IMR-90 (cell line): ENCODE data around the gene FMN1.

Source experiments
- CEBPB ChIP-seq: IDR thresholded peaks from 2 replicates; pipeline ENCODE4 v1.6.1; 2012; ENCODE audit warnings: low read depth, low read length, improper control_type of control experiment
- POLR2A ChIP-seq: IDR thresholded peaks from 2 replicates; pipeline ENCODE4 v1.6.1; 2012; ENCODE audit warnings: mild to moderate bottlenecking, low read depth, low read length
- RFX5 ChIP-seq: IDR thresholded peaks from 2 replicates; pipeline ENCODE4 v1.8.0; 2012; ENCODE audit warnings: low read depth, mild to moderate bottlenecking, low read length, moderate library complexity
- TF ChIP-seq, protein P1 (sequence below): conservative IDR thresholded peaks from 2 replicates; pipeline ENCODE4 v1.5.1; 2012; ENCODE audit warnings: mild to moderate bottlenecking, low read depth, low read length, improper control_type of control experiment
- TF ChIP-seq, protein P2 (sequence below): fragments of 150-350 bp; IDR thresholded peaks from 2 replicates; pipeline ENCODE4 v1.6.1; 2016; ENCODE audit warnings: low read depth, mild to moderate bottlenecking, low read length, moderate library complexity, borderline replicate concordance

DNA sequence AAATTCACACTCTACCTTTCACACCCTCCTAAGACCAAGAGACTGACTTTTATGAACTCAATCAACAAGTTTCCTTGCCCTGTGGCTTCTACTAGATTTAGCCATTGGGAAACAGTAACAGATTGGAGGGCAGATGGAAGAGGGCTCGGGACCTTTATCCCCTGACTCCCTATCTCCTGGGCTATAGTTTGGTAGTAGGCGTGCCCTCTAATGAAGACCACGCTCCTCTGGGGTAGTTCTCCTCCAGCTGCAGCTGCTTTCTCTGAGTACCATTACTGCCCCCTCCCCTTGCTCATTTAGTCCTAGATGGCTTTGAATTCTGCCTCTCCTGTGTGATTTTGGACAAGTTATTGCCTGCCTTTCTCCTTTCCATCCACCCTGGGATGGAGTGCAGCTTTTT is 33.3 kb downstream of the FMN1 start:
- TF ChIP-seq POLR2A (no peak), RFX5 (no peak), CEBPB (no peak)
- TF ChIP-seq, protein P1, sequence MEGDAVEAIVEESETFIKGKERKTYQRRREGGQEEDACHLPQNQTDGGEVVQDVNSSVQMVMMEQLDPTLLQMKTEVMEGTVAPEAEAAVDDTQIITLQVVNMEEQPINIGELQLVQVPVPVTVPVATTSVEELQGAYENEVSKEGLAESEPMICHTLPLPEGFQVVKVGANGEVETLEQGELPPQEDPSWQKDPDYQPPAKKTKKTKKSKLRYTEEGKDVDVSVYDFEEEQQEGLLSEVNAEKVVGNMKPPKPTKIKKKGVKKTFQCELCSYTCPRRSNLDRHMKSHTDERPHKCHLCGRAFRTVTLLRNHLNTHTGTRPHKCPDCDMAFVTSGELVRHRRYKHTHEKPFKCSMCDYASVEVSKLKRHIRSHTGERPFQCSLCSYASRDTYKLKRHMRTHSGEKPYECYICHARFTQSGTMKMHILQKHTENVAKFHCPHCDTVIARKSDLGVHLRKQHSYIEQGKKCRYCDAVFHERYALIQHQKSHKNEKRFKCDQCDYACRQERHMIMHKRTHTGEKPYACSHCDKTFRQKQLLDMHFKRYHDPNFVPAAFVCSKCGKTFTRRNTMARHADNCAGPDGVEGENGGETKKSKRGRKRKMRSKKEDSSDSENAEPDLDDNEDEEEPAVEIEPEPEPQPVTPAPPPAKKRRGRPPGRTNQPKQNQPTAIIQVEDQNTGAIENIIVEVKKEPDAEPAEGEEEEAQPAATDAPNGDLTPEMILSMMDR: no peak
- TF ChIP-seq, protein P2, sequence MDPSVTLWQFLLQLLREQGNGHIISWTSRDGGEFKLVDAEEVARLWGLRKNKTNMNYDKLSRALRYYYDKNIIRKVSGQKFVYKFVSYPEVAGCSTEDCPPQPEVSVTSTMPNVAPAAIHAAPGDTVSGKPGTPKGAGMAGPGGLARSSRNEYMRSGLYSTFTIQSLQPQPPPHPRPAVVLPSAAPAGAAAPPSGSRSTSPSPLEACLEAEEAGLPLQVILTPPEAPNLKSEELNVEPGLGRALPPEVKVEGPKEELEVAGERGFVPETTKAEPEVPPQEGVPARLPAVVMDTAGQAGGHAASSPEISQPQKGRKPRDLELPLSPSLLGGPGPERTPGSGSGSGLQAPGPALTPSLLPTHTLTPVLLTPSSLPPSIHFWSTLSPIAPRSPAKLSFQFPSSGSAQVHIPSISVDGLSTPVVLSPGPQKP: no peak
